HCT116 (cell line): ENCODE data around the gene CPT1A.

Source experiments
- CEBPB ChIP-seq: IDR thresholded peaks from 2 replicates; pipeline ENCODE4 v1.6.1; 2012; ENCODE audit warnings: low read depth
- POLR2AphosphoS5 ChIP-seq: IDR thresholded peaks from 2 replicates; pipeline ENCODE4 v1.6.1; 2011; ENCODE audit warnings: mild to moderate bottlenecking, low read depth, low read length, moderate library complexity
- SIN3A ChIP-seq: IDR thresholded peaks from 2 replicates; pipeline ENCODE4 v1.6.1; 2012; ENCODE audit warnings: low read depth
- ZNF274 ChIP-seq: fragments of 200-500 bp; sonication (Bioruptor generic); IDR thresholded peaks from 2 replicates; pipeline ENCODE4 v1.6.1; 2014; ENCODE audit warnings: mild to moderate bottlenecking, low read depth, low read length, inconsistent platforms

DNA sequence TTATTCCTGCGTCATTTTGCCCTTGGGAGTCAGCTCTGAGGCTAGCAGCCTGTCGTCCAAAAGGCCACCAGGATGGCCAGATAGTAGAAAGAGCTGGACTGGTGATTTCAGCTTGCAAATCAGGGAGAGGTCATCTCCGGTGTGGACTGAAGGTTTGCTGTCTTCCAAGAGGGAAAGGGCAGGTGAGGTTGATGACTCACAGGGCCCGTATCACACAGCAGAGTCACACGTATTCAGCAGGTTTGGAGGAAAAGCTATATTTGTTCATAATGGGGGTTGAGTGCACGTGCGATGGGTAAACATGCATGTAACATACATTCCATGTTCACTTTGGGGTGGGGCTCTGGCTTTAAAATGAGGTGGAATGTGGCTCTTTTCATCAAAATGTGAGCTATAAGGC, 36.3 kb upstream of the CPT1A start:
- TF ChIP-seq ZNF274, result no peak
- no peak for TF ChIP-seq CEBPB
- no peak for TF ChIP-seq SIN3A
- no peak for TF ChIP-seq POLR2AphosphoS5
